Stomach (tissue), 4 donors: ENCODE results near the gene SSTR1.

Source experiments
- CTCF ChIP-seq, 7 experiments: fragments of 450-650 bp in 4 of 7; fragments of 200-600 bp in 3 of 7; sonication (generic) in 3 of 7; IDR thresholded peaks; one replicate each; pipeline ENCODE4 v1.5.1; 2016 to 2019; ENCODE audit warnings: antibody characterized with exemption in 7 of 7, control low read depth in 2 of 7, mild to moderate bottlenecking in 1 of 7
- EP300 ChIP-seq: sonication (generic); formaldehyde crosslinking; IDR thresholded peaks from one replicate; pipeline ENCODE4 v1.6.1; 2017; ENCODE audit warnings: antibody characterized with exemption
- POLR2A ChIP-seq, 4 donors: fragments of 450-650 bp; IDR thresholded peaks; one replicate each; pipeline ENCODE4 v1.6.1; 2016; ENCODE audit warnings: antibody characterized with exemption in 4 of 4, control low read depth in 2 of 4, mild to moderate bottlenecking in 1 of 4, moderate library complexity in 1 of 4
- POLR2AphosphoS5 ChIP-seq, 3 donors: sonication (generic); formaldehyde crosslinking; IDR thresholded peaks; one replicate each; pipeline ENCODE4 v1.6.1; 2016; ENCODE audit warnings: antibody characterized with exemption in 3 of 3

DNA sequence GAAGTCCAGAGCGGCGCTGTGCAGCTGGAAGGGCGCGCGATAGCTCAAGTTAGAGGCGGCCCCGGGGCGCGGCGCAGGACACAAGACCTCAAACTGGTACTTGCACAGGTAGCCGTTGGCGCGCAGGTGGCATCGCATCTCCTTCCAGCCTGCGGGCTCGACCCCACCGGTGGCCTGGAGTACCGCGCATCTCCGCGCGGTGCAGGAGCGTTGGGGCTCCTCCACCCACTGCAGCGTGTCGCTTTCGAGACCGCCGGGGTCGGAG, 47.6 kb downstream of the SSTR1 start:
- TF ChIP-seq CTCF (IDR thresholded peaks at IDR 0.05) (no peak), POLR2A (IDR thresholded peaks at IDR 0.05) (no peak), POLR2AphosphoS5 (IDR thresholded peaks at IDR 0.05) (no peak), EP300 (no peak)
